Neuronal stem cell (in vitro differentiated cells): ENCODE results near the gene EMX2.

Experiments used
- DNase-seq: peaks from one replicate; pipeline ENCODE4 v3.0.0-alpha.2; 2013; ENCODE audit warnings: low spot score
- H2AFZ ChIP-seq: one replicate; pipeline ENCODE4 v1.6.1; 2013; ENCODE audit warnings: mild to moderate bottlenecking, low read length, inconsistent platforms
- H2AK5ac ChIP-seq: 2 replicates; pipeline ENCODE4 v1.6.1; 2013; ENCODE audit warnings: low read depth, mild to moderate bottlenecking, inconsistent platforms, low read length, moderate library complexity, mixed read lengths
- H2BK120ac ChIP-seq: 2 replicates; pipeline ENCODE4 v1.6.1; 2013; ENCODE audit warnings: low read depth, mild to moderate bottlenecking, inconsistent platforms, low read length, moderate library complexity, mixed read lengths
- H2BK12ac ChIP-seq: one replicate; pipeline ENCODE4 v1.6.1; 2013; ENCODE audit warnings: low read length, inconsistent platforms
- H2BK15ac ChIP-seq: 2 replicates; pipeline ENCODE4 v1.6.1; 2013; ENCODE audit warnings: mild to moderate bottlenecking, low read length, inconsistent platforms, mixed read lengths
- H2BK5ac ChIP-seq: one replicate; pipeline ENCODE4 v1.6.1; 2013; ENCODE audit warnings: inconsistent platforms, mild to moderate bottlenecking, low read length, moderate library complexity
- H3K14ac ChIP-seq: one replicate; pipeline ENCODE4 v1.6.1; 2013; ENCODE audit warnings: low read length, inconsistent platforms
- H3K18ac ChIP-seq: 2 replicates; pipeline ENCODE4 v1.6.1; 2013; ENCODE audit warnings: low read length, inconsistent platforms
- H3K23ac ChIP-seq: 2 replicates; pipeline ENCODE4 v1.6.1; 2013; ENCODE audit warnings: low read depth, mild to moderate bottlenecking, mixed read lengths, low read length, inconsistent platforms; ENCODE audit not compliant: poor library complexity
- H3K27ac ChIP-seq: replicated peaks from 3 replicates; pipeline ENCODE4 v1.5.1; 2013; ENCODE audit warnings: low read length, inconsistent platforms
- H3K27me3 ChIP-seq, 3 experiments: 2 replicates each; pipeline ENCODE4 v1.6.1; 2013; ENCODE audit warnings: low read length in 3 of 3, mild to moderate bottlenecking in 2 of 3, inconsistent platforms in 1 of 3, low read depth in 1 of 3, mixed read lengths in 1 of 3, moderate library complexity in 1 of 3; ENCODE audit not compliant: control insufficient read depth in 3 of 3, insufficient read depth in 3 of 3
- H3K36me3 ChIP-seq, 2 donors: replicated peaks in 1 of 2; 2 replicates each; pipeline ENCODE4 v1.6.1; 2013; ENCODE audit warnings: low read length in 2 of 2; ENCODE audit not compliant: control insufficient read depth in 2 of 2, insufficient read depth in 2 of 2
- H3K4ac ChIP-seq: 2 replicates; pipeline ENCODE4 v1.6.1; 2013; ENCODE audit warnings: inconsistent platforms, mild to moderate bottlenecking, low read length, moderate library complexity
- H3K4me1 ChIP-seq, 2 donors: 1 replicate in 1 of 2; 2 replicates in 1 of 2; pipeline ENCODE4 v1.6.1; 2013; ENCODE audit warnings: low read length in 2 of 2, low read depth in 1 of 2; ENCODE audit not compliant: control insufficient read depth in 2 of 2, insufficient read depth in 1 of 2
- H3K4me2 ChIP-seq: one replicate; pipeline ENCODE4 v1.6.1; 2013; ENCODE audit warnings: mild to moderate bottlenecking, low read length, inconsistent platforms; ENCODE audit not compliant: insufficient read depth, poor library complexity, severe bottlenecking
- H3K4me3 ChIP-seq, 2 donors: 2 replicates each; pipeline ENCODE4 v1.5.1; 2013; ENCODE audit warnings: low read length in 2 of 2, mild to moderate bottlenecking in 2 of 2, inconsistent platforms in 1 of 2, moderate library complexity in 1 of 2
- H3K79me1 ChIP-seq: one replicate; pipeline ENCODE4 v1.6.1; 2013; ENCODE audit warnings: low read depth, mild to moderate bottlenecking, inconsistent platforms, low read length, moderate library complexity
- H3K9ac ChIP-seq: one replicate; pipeline ENCODE4 v1.6.1; 2013; ENCODE audit warnings: mild to moderate bottlenecking, low read depth, low read length, inconsistent platforms; ENCODE audit not compliant: poor library complexity
- H3K9me3 ChIP-seq, 2 donors: replicated peaks in 1 of 2; 2 replicates each; pipeline versions ENCODE3 to v1.6.1; 2013; ENCODE audit warnings: low read length in 2 of 2, mild to moderate bottlenecking in 2 of 2, inconsistent platforms in 1 of 2, low read depth in 1 of 2, mixed read lengths in 1 of 2, moderate library complexity in 1 of 2; ENCODE audit not compliant: control insufficient read depth in 2 of 2, insufficient read depth in 1 of 2
- H4K8ac ChIP-seq: one replicate; pipeline ENCODE4 v1.6.1; 2013; ENCODE audit warnings: low read depth, mild to moderate bottlenecking, inconsistent platforms, low read length, moderate library complexity
- H4K91ac ChIP-seq: one replicate; pipeline ENCODE4 v1.6.1; 2013; ENCODE audit warnings: low read length, low read depth, mild to moderate bottlenecking, inconsistent platforms; ENCODE audit not compliant: poor library complexity
- WGBS, 2 donors: extraction: QIAGEN DNeasy Blood & Tissue Kit; methylation state at CpG; one replicate each; pipeline ENCODE4 v1.1.7; 2013; ENCODE audit warnings: missing lambda C conversion rate in 2 of 2, mixed read lengths in 1 of 2; ENCODE audit not compliant: insufficient read length in 2 of 2, insufficient replicate concordance in 1 of 2; ENCODE audit errors: extremely low coverage in 2 of 2; 5-methylcytosine and 5-hydroxymethylcytosine counted together

Gene EMX2

GRCh38 chr10:117550599-117551329 is 8.2 kb downstream of the EMX2 start:
- peak overlapping the region; percentile 80 for H3K18ac ChIP-seq
- peak overlapping the region; percentile 67 for H2BK120ac ChIP-seq
- H3K79me1 ChIP-seq = no peaks in the 10 kb centered on the region
- peaks cover 29 to 100% (median 85%) of the 10 kb centered on the region in 3 experiments for H3K27me3 ChIP-seq
- H3K4me1 ChIP-seq = peaks cover 0 to 51% of the 10 kb centered on the region in 2 donors
- H3K23ac ChIP-seq = no peak overlapping the region
- H4K8ac ChIP-seq = no peak overlapping the region
- H3K27ac ChIP-seq = no peak overlapping the region
- no peak overlapping the region for H2BK15ac ChIP-seq
- H3K36me3 ChIP-seq = no peaks in the 10 kb centered on the region
- H3K9ac ChIP-seq = no peak overlapping the region
- H2BK12ac ChIP-seq = no peak overlapping the region
- H3K14ac ChIP-seq = no peak overlapping the region
- H2AK5ac ChIP-seq = no peak overlapping the region
- no peak for DNase-seq
- H3K4me2 ChIP-seq = peak overlapping the region; percentile 47
- H4K91ac ChIP-seq = no peak overlapping the region
- H3K4ac ChIP-seq = no peak overlapping the region
- no CpG with 5 or more reads among the region's 22 CpGs for WGBS, 2 donors
- H2AFZ ChIP-seq = no peak overlapping the region
- peaks cover 0 to 2% of the 10 kb centered on the region in 2 donors for H3K9me3 ChIP-seq
- H3K4me3 ChIP-seq = no peak overlapping the region
- no peak overlapping the region for H2BK5ac ChIP-seq

GRCh38 chr10:117551330-117552155 is 9.0 kb downstream of the EMX2 start:
- Histone ChIP-seq H3K79me1 (no peaks in the 10 kb centered on the region), H3K9me3 (peaks cover 0 to 2% of the 10 kb centered on the region in 2 donors), H3K4me3 (peak overlapping the region in 1 of 2 donors; percentile 60), H2AFZ (no peak overlapping the region), H4K8ac (no peak overlapping the region), H2BK120ac (no peak overlapping the region), H3K23ac (peak overlapping the region; percentile 40), H2BK12ac (peak overlapping the region; percentile 99), H3K4ac (no peak overlapping the region), H3K14ac (no peak overlapping the region), H3K4me1 (peaks cover 0 to 46% of the 10 kb centered on the region in 2 donors), H2BK15ac (peak overlapping the region; percentile 97), H3K27me3 (peaks cover 23 to 100% (median 82%) of the 10 kb centered on the region in 3 experiments), H2BK5ac (peak overlapping the region; percentile 43), H3K36me3 (no peaks in the 10 kb centered on the region), H4K91ac (no peak overlapping the region), H2AK5ac (peak overlapping the region; percentile 38), H3K4me2 (peak overlapping the region; percentile 82), H3K18ac (peak overlapping the region; percentile 97), H3K9ac (peak overlapping the region; percentile 25), H3K27ac (peak overlapping the region; percentile 37)
- DNase-seq = peak; percentile 54
- no CpG with 5 or more reads among the region's 45 CpGs for WGBS, 2 donors

- Histone ChIP-seq H4K91ac (no peak overlapping the region), H3K79me1 (no peaks in the 10 kb centered on the region), H3K36me3 (no peaks in the 10 kb centered on the region), H3K9ac (peak overlapping the region; percentile 25), H3K14ac (no peak overlapping the region), H3K9me3 (peaks cover 0 to 2% of the 10 kb centered on the region in 2 donors), H4K8ac (no peak overlapping the region), H3K4me3 (peak overlapping the region in 1 of 2 donors; percentile 60), H2BK12ac (peak overlapping the region; percentile 99), H2BK15ac (peak overlapping the region; percentile 97), H2BK120ac (no peak overlapping the region), H3K27ac (peak overlapping the region; percentile 37), H2AFZ (no peak overlapping the region), H2BK5ac (peak overlapping the region; percentile 43), H3K4ac (no peak overlapping the region), H3K23ac (peak overlapping the region; percentile 40), H3K18ac (peak overlapping the region; percentile 97), H3K4me1 (peaks cover 0 to 39% of the 10 kb centered on the region in 2 donors), H2AK5ac (peak overlapping the region; percentile 38), H3K27me3 (peaks cover 18 to 99% (median 75%) of the 10 kb centered on the region in 3 experiments), H3K4me2 (peak overlapping the region; percentile 82)
- no peak for DNase-seq
- no CpG with 5 or more reads among the region's 39 CpGs for WGBS, 2 donors
Measured at GRCh38 chr10:117552156-117552631, 9.6 kb downstream of the EMX2 start.
